ENCODE results near the gene TGFB1.

Gene TGFB1

DNA sequence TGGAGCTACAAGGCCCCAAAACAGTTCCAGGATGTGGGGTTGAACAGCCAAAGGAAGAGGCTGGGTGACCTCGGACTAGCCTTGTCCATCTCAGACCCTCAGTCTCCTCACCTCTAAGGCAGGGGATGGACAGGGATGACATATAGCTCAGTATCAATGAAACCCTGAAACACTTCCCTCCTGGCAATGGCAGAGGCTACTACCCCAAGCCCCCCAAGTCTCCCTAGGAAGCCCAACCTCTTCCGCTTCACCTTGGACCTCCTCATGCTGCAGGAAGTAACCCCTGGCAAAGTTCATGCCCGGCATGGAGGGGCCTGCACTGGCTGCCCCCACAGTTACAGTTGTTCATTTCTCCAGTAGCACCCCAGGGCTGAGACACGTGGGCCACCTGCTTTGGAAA is 33.2 kb downstream of the TGFB1 start:
- Histone ChIP-seq H3K4me1 (ENCODE audit: control insufficient read depth, low read length) (peaks cover 15% of the 10 kb centered on the region), H3K9me2 (replicated peaks; ENCODE audit: control insufficient read depth, low read length) (no peaks in the 10 kb centered on the region), H4K20me1 (ENCODE audit: control insufficient read depth, insufficient read depth, low read depth, low read length) (no peaks in the 10 kb centered on the region), H3F3A (ENCODE audit: control insufficient read depth, insufficient read depth) (peaks cover 16% of the 10 kb centered on the region), H3K4me2 (ENCODE audit: low read length) (no peak overlapping the region), H3K27me3 (ENCODE audit: control insufficient read depth, low read length) (no peaks in the 10 kb centered on the region), H3K27ac (ENCODE audit: low read depth, low read length) (no peak overlapping the region), H3K4me3 (ENCODE audit: low read length) (no peak overlapping the region), H3K36me3 (ENCODE audit: control insufficient read depth, low read length) (peaks cover 72% of the 10 kb centered on the region), H3K79me2 (ENCODE audit: control insufficient read depth, low read length) (peaks cover 3% of the 10 kb centered on the region; the same call in 1 of the 2 replicates), H3K9me3 (ENCODE audit: control insufficient read depth, insufficient read depth, low read length) (no peaks in the 10 kb centered on the region)
- TF ChIP-seq CTCF (IDR thresholded peaks at IDR 0.05; ENCODE audit: low read depth, low read length, poor library complexity, severe bottlenecking) (no peak), EZH2phosphoT487 (IDR thresholded peaks at IDR 0.05; ENCODE audit: borderline replicate concordance, low read length) (no peak)

DNA sequence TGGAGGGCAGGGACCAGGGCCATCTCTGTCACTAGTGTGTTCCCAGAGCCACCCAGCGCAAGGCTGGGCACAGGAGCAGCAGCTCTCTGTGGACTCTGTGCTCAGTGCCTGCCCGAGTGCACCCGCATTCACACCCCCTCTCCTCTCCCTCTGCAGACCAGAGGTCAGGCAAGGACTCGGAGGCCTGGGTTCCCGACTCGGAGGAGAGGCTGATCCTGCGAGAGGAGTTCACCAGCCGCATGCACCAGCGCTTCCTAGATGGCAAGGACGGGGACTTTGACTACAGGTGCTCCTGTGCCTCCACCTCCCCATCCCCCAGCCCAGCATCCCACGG is 33.6 kb downstream of the TGFB1 start:
- TF ChIP-seq EZH2phosphoT487 (IDR thresholded peaks at IDR 0.05; ENCODE audit: borderline replicate concordance, low read length), result no peak
- TF ChIP-seq CTCF (IDR thresholded peaks at IDR 0.05; ENCODE audit: low read depth, low read length, poor library complexity, severe bottlenecking), result no peak
- Histone ChIP-seq H3K4me3 (ENCODE audit: low read length) (no peak overlapping the region), H3K9me2 (replicated peaks; ENCODE audit: control insufficient read depth, low read length) (no peaks in the 10 kb centered on the region), H3K4me2 (ENCODE audit: low read length) (no peak overlapping the region), H4K20me1 (ENCODE audit: control insufficient read depth, insufficient read depth, low read depth, low read length) (no peaks in the 10 kb centered on the region), H3K27me3 (ENCODE audit: control insufficient read depth, low read length) (no peaks in the 10 kb centered on the region), H3F3A (ENCODE audit: control insufficient read depth, insufficient read depth) (peaks cover 16% of the 10 kb centered on the region), H3K36me3 (ENCODE audit: control insufficient read depth, low read length) (peaks cover 72% of the 10 kb centered on the region), H3K79me2 (ENCODE audit: control insufficient read depth, low read length) (peaks cover 2% of the 10 kb centered on the region; the same call in 1 of the 2 replicates), H3K9me3 (ENCODE audit: control insufficient read depth, insufficient read depth, low read length) (no peaks in the 10 kb centered on the region), H3K4me1 (ENCODE audit: control insufficient read depth, low read length) (peaks cover 11% of the 10 kb centered on the region), H3K27ac (ENCODE audit: low read depth, low read length) (no peak overlapping the region)

DNA sequence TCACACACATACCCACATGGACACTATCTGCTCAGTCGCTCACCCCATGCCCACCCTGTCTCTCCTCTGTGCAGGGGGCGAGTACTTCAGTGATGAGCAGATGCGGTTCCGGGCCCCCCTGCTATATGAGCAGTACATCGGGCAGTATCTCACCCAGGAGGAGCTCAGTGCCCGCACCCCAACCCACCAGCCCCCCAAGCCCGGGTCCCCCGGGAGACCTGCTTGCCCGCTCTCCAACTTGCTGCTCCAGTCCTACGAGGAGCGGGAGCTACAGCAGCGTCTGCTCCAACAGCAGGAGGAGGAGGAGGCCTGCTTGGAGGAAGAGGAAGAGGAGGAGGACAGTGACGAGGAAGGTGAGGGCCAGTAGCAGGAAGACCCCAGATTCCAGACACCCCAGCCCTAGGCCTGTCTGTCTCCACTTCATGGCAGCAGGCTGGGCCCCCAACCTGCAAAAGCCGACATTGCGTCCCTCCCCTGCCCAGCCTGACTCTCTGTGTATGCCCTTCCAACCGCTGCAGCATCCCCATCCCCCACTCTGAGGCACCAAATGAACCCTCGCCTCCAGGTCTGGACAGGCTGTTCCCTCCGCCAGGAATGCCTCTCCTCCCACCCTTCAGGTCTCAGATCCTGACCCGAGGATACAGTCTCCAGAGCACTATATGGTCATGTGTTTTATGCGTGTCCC is 34.1 kb downstream of the TGFB1 start:
- H3K9me2 ChIP-seq (replicated peaks; ENCODE audit: control insufficient read depth, low read length), result no peaks in the 10 kb centered on the region
- H3K36me3 ChIP-seq (ENCODE audit: control insufficient read depth, low read length), result peaks cover 70% of the 10 kb centered on the region
- no peaks in the 10 kb centered on the region for H3K9me3 ChIP-seq (ENCODE audit: control insufficient read depth, insufficient read depth, low read length)

More for the DNA sequence above, 34.1 kb downstream of the TGFB1 start:
- no peaks in the 10 kb centered on the region for H3K27me3 ChIP-seq (ENCODE audit: control insufficient read depth, low read length)
- H3K4me2 ChIP-seq (ENCODE audit: low read length), result no peak overlapping the region
- H4K20me1 ChIP-seq (ENCODE audit: control insufficient read depth, insufficient read depth, low read depth, low read length), result no peaks in the 10 kb centered on the region
- peaks cover 6% of the 10 kb centered on the region; the same call in 1 of the 2 replicates for H3K4me1 ChIP-seq (ENCODE audit: control insufficient read depth, low read length)
- peaks cover 12% of the 10 kb centered on the region for H3F3A ChIP-seq (ENCODE audit: control insufficient read depth, insufficient read depth)
- no peak overlapping the region for H3K27ac ChIP-seq (ENCODE audit: low read depth, low read length)
- peaks cover 3% of the 10 kb centered on the region; the same call in 1 of the 2 replicates for H3K79me2 ChIP-seq (ENCODE audit: control insufficient read depth, low read length)
- TF ChIP-seq CTCF (IDR thresholded peaks at IDR 0.05; ENCODE audit: low read depth, low read length, poor library complexity, severe bottlenecking), result no peak
- no peak overlapping the region for H3K4me3 ChIP-seq (ENCODE audit: low read length)

All from DOHH2 (cell line).